Mesenchymal stem cell (in vitro differentiated cells and primary cell): ENCODE results near the gene MANF.

Experiments
- DNase-seq: peaks from one replicate; pipeline ENCODE4 v3.0.0-alpha.2; 2013
- H2AFZ ChIP-seq: one replicate; pipeline ENCODE4 v1.6.1; 2013; ENCODE audit warnings: low read depth, mild to moderate bottlenecking, control low read depth, inconsistent platforms, low read length, moderate library complexity
- H2AK5ac ChIP-seq: 2 replicates; pipeline ENCODE4 v1.6.1; 2013; ENCODE audit warnings: low read length, moderate library complexity, mild to moderate bottlenecking, inconsistent platforms; ENCODE audit not compliant: severe bottlenecking
- H2BK120ac ChIP-seq: one replicate; pipeline ENCODE4 v1.6.1; 2013; ENCODE audit warnings: low read depth, mild to moderate bottlenecking, inconsistent platforms, low read length, moderate library complexity
- H2BK12ac ChIP-seq, 2 experiments: one replicate each; pipeline ENCODE4 v1.6.1; 2013; ENCODE audit warnings: inconsistent platforms in 2 of 2, low read length in 2 of 2, mild to moderate bottlenecking in 2 of 2, moderate library complexity in 2 of 2, control low read depth in 1 of 2
- H2BK15ac ChIP-seq: one replicate; pipeline ENCODE4 v1.6.1; 2013; ENCODE audit warnings: mild to moderate bottlenecking, low read depth, inconsistent platforms; ENCODE audit not compliant: poor library complexity, severe bottlenecking
- H2BK5ac ChIP-seq: 2 replicates; pipeline ENCODE4 v1.6.1; 2013; ENCODE audit warnings: low read depth, mild to moderate bottlenecking, low read length, control low read depth, inconsistent platforms; ENCODE audit not compliant: poor library complexity, severe bottlenecking
- H3K14ac ChIP-seq, 2 experiments: one replicate each; pipeline ENCODE4 v1.6.1; 2013; ENCODE audit warnings: inconsistent platforms in 2 of 2, low read length in 2 of 2, control low read depth in 1 of 2, mild to moderate bottlenecking in 1 of 2, moderate library complexity in 1 of 2
- H3K18ac ChIP-seq, 2 experiments: one replicate each; pipeline ENCODE4 v1.6.1; 2013; ENCODE audit warnings: inconsistent platforms in 2 of 2, low read length in 2 of 2, control low read depth in 1 of 2, low read depth in 1 of 2, mild to moderate bottlenecking in 1 of 2
- H3K23ac ChIP-seq, 2 experiments: one replicate each; pipeline ENCODE4 v1.6.1; 2013; ENCODE audit warnings: inconsistent platforms in 2 of 2, low read length in 2 of 2, mild to moderate bottlenecking in 2 of 2, moderate library complexity in 2 of 2, control low read depth in 1 of 2
- H3K27ac ChIP-seq: 2 replicates; pipeline ENCODE4 v1.5.1; 2013; ENCODE audit warnings: mild to moderate bottlenecking, moderate library complexity, low read length, control low read depth, inconsistent platforms; ENCODE audit not compliant: poor library complexity, severe bottlenecking
- H3K27me3 ChIP-seq, 2 experiments: 2 replicates each; pipeline versions ENCODE4 v1.6.1 to v1.7.0; 2013; ENCODE audit warnings: low read length in 2 of 2, mild to moderate bottlenecking in 2 of 2, moderate library complexity in 2 of 2, control low read depth in 1 of 2, inconsistent platforms in 1 of 2; ENCODE audit not compliant: control insufficient read depth in 1 of 2, insufficient read depth in 1 of 2
- H3K36me3 ChIP-seq, 2 experiments: 2 replicates each; pipeline versions ENCODE4 v1.6.1 to v1.7.0; 2013; ENCODE audit warnings: low read length in 2 of 2, control low read depth in 1 of 2, inconsistent platforms in 1 of 2, low read depth in 1 of 2, mild to moderate bottlenecking in 1 of 2; ENCODE audit not compliant: insufficient read depth in 2 of 2, control insufficient read depth in 1 of 2
- H3K4ac ChIP-seq, 2 experiments: one replicate each; pipeline ENCODE4 v1.6.1; 2013; ENCODE audit warnings: inconsistent platforms in 2 of 2, low read length in 2 of 2, mild to moderate bottlenecking in 2 of 2, moderate library complexity in 2 of 2, control low read depth in 1 of 2, low read depth in 1 of 2
- H3K4me1 ChIP-seq: 2 replicates; pipeline ENCODE4 v1.6.1; 2013; ENCODE audit warnings: low read depth, low read length, control low read depth; ENCODE audit not compliant: control insufficient read depth, insufficient read depth
- H3K4me2 ChIP-seq: 2 replicates; pipeline ENCODE4 v1.6.1; 2013; ENCODE audit warnings: low read length, mild to moderate bottlenecking, inconsistent platforms; ENCODE audit not compliant: poor library complexity, severe bottlenecking
- H3K4me3 ChIP-seq, 2 experiments: 2 replicates each; pipeline versions ENCODE4 v1.5.1 to v1.7.0; 2013; ENCODE audit warnings: low read length in 2 of 2, mild to moderate bottlenecking in 2 of 2, control low read depth in 1 of 2, low read depth in 1 of 2; ENCODE audit not compliant: insufficient read depth in 1 of 2
- H3K79me1 ChIP-seq: replicated peaks from 2 replicates; pipeline ENCODE4 v1.6.1; 2013; ENCODE audit warnings: mild to moderate bottlenecking, control low read depth, low read length, inconsistent platforms; ENCODE audit not compliant: poor library complexity, severe bottlenecking
- H3K9ac ChIP-seq: 2 replicates; pipeline ENCODE4 v1.7.0; 2013; ENCODE audit warnings: mild to moderate bottlenecking, low read length, moderate library complexity
- H3K9me3 ChIP-seq: 2 replicates; pipeline ENCODE4 v1.7.0; 2013; ENCODE audit warnings: mild to moderate bottlenecking, low read length; ENCODE audit not compliant: control insufficient read depth
- H4K8ac ChIP-seq: one replicate; pipeline ENCODE4 v1.6.1; 2013; ENCODE audit warnings: inconsistent platforms, mild to moderate bottlenecking, low read length, moderate library complexity
- H4K91ac ChIP-seq: one replicate; pipeline ENCODE4 v1.6.1; 2013; ENCODE audit warnings: mild to moderate bottlenecking, low read length, inconsistent platforms
- WGBS: methylation state at CpG from one replicate; pipeline ENCODE4 v1.1.7; 2013; ENCODE audit warnings: mixed read lengths; 5-methylcytosine and 5-hydroxymethylcytosine counted together

MANF gene

GRCh38 chr3:51434110-51434509 lies 49.0 kb downstream of the MANF start:
- no peaks in the 10 kb centered on the region for H3K27me3 ChIP-seq
- H3K4me3 ChIP-seq: no peak overlapping the region
- H3K36me3 ChIP-seq: peaks cover 16 to 51% of the 10 kb centered on the region in 2 experiments
- H3K27ac ChIP-seq: no peak overlapping the region
- H3K9me3 ChIP-seq: no peaks in the 10 kb centered on the region
- WGBS: 96% methylated on average over 5 of the region's 5 CpGs
- no peak overlapping the region for H2BK120ac ChIP-seq
- peak overlapping the region; percentile 28 for H4K8ac ChIP-seq
- H3K4ac ChIP-seq: no peak overlapping the region
- H3K18ac ChIP-seq: no peak overlapping the region
- H3K23ac ChIP-seq: no peak overlapping the region
- H2BK5ac ChIP-seq: no peak overlapping the region
- H2BK15ac ChIP-seq: no peak overlapping the region
- no peak overlapping the region for H3K9ac ChIP-seq
- H3K79me1 ChIP-seq: peaks cover 13% of the 10 kb centered on the region
- no peak overlapping the region for H2AK5ac ChIP-seq
- no peaks in the 10 kb centered on the region for H3K4me1 ChIP-seq
- H4K91ac ChIP-seq: no peak overlapping the region
- DNase-seq: no peak
- no peak overlapping the region for H2AFZ ChIP-seq
- no peak overlapping the region for H2BK12ac ChIP-seq
- no peak overlapping the region for H3K14ac ChIP-seq
- no peak overlapping the region for H3K4me2 ChIP-seq

- Histone ChIP-seq H3K9ac (no peak overlapping the region), H3K4ac (no peak overlapping the region), H3K27me3 (no peaks in the 10 kb centered on the region), H3K36me3 (peaks cover 17 to 49% of the 10 kb centered on the region in 2 experiments), H3K14ac (no peak overlapping the region), H2BK120ac (no peak overlapping the region), H2AFZ (no peak overlapping the region), H2BK12ac (no peak overlapping the region), H4K8ac (no peak overlapping the region), H3K18ac (no peak overlapping the region), H3K4me2 (no peak overlapping the region), H2BK15ac (no peak overlapping the region), H2BK5ac (no peak overlapping the region), H4K91ac (no peak overlapping the region), H3K27ac (no peak overlapping the region), H3K79me1 (peaks cover 12% of the 10 kb centered on the region), H3K4me3 (no peak overlapping the region), H3K23ac (no peak overlapping the region), H3K9me3 (no peaks in the 10 kb centered on the region), H3K4me1 (no peaks in the 10 kb centered on the region), H2AK5ac (no peak overlapping the region)
- peak; percentile 50 for DNase-seq
These were observed 49.7 kb downstream of the MANF start for GRCh38 chr3:51434746-51435327.

DNA sequence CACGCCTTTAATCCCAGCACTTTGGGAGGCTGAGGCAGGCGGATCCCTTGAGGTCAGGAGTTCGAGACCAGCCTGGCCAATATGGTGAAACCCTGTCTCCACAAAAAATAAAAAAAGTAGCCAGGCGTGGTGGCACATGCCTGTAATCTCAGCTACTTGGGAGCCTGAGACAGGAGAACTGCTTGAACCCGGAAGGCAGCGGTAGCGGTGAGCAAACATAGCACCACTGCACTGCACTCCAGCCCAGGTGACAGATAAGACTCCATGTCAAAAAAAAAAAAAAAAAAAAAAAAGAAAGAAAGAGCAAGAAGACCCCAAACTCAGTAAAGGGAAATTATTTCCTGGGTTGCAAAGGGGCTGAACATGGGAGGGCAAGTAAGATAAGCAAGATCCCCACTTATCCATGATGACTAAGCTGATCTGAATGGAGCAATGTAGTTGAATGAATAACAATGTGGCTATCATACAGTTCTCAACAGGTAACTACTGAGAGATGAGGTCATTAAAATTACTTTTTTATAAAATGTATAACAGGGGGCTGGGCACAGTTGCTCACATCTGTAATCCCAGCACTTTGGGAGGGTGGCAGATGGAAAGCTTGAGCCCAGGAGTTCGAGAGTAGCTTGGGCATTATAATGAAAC lies 52.0 kb downstream of the MANF start:
- Histone ChIP-seq H2BK120ac (no peak overlapping the region), H3K9ac (no peak overlapping the region), H3K27ac (no peak overlapping the region), H3K4ac (no peak overlapping the region), H3K4me3 (no peak overlapping the region), H3K23ac (no peak overlapping the region), H4K91ac (no peak overlapping the region), H2BK15ac (no peak overlapping the region), H3K9me3 (no peaks in the 10 kb centered on the region), H2AFZ (no peak overlapping the region), H3K36me3 (peaks cover 20 to 57% of the 10 kb centered on the region in 2 experiments), H3K4me2 (no peak overlapping the region), H2AK5ac (no peak overlapping the region), H2BK5ac (no peak overlapping the region), H3K4me1 (no peaks in the 10 kb centered on the region), H2BK12ac (no peak overlapping the region), H3K18ac (no peak overlapping the region), H3K79me1 (peaks cover 15% of the 10 kb centered on the region), H3K27me3 (no peaks in the 10 kb centered on the region), H4K8ac (no peak overlapping the region), H3K14ac (no peak overlapping the region)
- WGBS: 95% methylated on average over 6 of the region's 8 CpGs
- DNase-seq: no peak
